HCT116 (cell line): ENCODE measurements around the gene DDB1. TPM values are rescaled to one million over a fixed set of nuclear protein-coding genes. Genes with fewer than 3 reads are reported as not detected.

Source experiments
- ATAC-seq: fragments of 200-7000 bp; cut with Tn5 transposase; 2 replicates; pipeline ENCODE4 v1.9.1; 2020; ENCODE audit warnings: mild to moderate bottlenecking, moderate library complexity
- BruUV-seq: library from RNA; stranded (reverse); fragments of 400-500 nt; replicated peaks from 2 replicates; lab custom pipeline; 2021; lab: Mats Ljungman, UMichigan
- CTCF ChIA-PET: fragments of 300-600 bp; sonication (Branson Sonifier 250); formaldehyde crosslinking; loops from one replicate; lab custom pipeline; 2021; ENCODE audit warnings: antibody characterized with exemption; lab: Charles Lee
- POLR2A ChIA-PET: fragments of 300-600, 350-600 bp; sonication (Branson Sonifier 250); formaldehyde crosslinking; loops from one replicate; lab custom pipeline; 2021; ENCODE audit warnings: antibody characterized with exemption; lab: Charles Lee
- RAD21 ChIA-PET, 2 experiments: fragments of 300-600 bp; sonication (Branson Sonifier 250); formaldehyde crosslinking; loops; one replicate each; lab custom pipeline; 2023; ENCODE audit warnings: low total read pairs in 2 of 2; ENCODE audit not compliant: uncharacterized antibody in 2 of 2, unreplicated experiment in 2 of 2, low non-redundant PET in 1 of 2; lab: Charles Lee
- DNase-seq: peaks from one replicate; pipeline ENCODE4 v3.0.0-alpha.2; 2010; ENCODE audit warnings: low read depth, low spot score
- H2AFZ ChIP-seq: fragments of 200-600 bp; shearing (Covaris generic), sonication (generic); 2 replicates; pipeline ENCODE4 v1.6.1; 2017; ENCODE audit warnings: low read depth, mixed run types, mixed read lengths, antibody characterized with exemption, low read length; ENCODE audit not compliant: poor library complexity, severe bottlenecking
- H3K27ac ChIP-seq: 2 replicates; pipeline ENCODE4 v1.5.1; 2012; ENCODE audit warnings: low read depth, low read length
- H3K27me3 ChIP-seq: fragments of 200-600 bp; sonication (generic); 2 replicates; pipeline ENCODE4 v1.6.1; 2016; ENCODE audit warnings: mixed run types, low read length, mixed read lengths; ENCODE audit not compliant: insufficient read depth
- H3K36me3 ChIP-seq, 2 experiments: fragments of 200-500 bp in 1 of 2; fragments of 200-600 bp in 1 of 2; sonication (Bioruptor generic) in 1 of 2; sonication (generic) in 1 of 2; 2 replicates each; pipeline versions ENCODE4 v1.5.1 to v1.6.1; 2014 to 2016; ENCODE audit warnings: low read length in 2 of 2, inconsistent platforms in 1 of 2, mixed read lengths in 1 of 2, mixed run types in 1 of 2; ENCODE audit not compliant: insufficient read depth in 2 of 2, control insufficient read depth in 1 of 2
- H3K4me1 ChIP-seq, 2 experiments: fragments of 200-600 bp in 1 of 2; sonication (generic) in 1 of 2; 2 replicates each; pipeline versions ENCODE4 v1.5.1 to v1.6.1; 2012 to 2017; ENCODE audit warnings: low read length in 2 of 2, inconsistent platforms in 1 of 2, mild to moderate bottlenecking in 1 of 2, mixed read lengths in 1 of 2, mixed run types in 1 of 2, moderate library complexity in 1 of 2; ENCODE audit not compliant: insufficient read depth in 2 of 2, control insufficient read depth in 1 of 2
- H3K4me2 ChIP-seq: fragments of 200-600 bp; sonication (generic); 2 replicates; pipeline ENCODE4 v1.6.1; 2017; ENCODE audit warnings: mixed run types, low read length, mixed read lengths
- H3K4me3 ChIP-seq, 2 experiments: fragments of 200-600 bp in 1 of 2; sonication (generic) in 1 of 2; replicated peaks in 1 of 2; 2 replicates each; pipeline ENCODE4 v1.5.1; 2011 to 2016; ENCODE audit warnings: low read length in 2 of 2, control low read depth in 1 of 2, low read depth in 1 of 2, mild to moderate bottlenecking in 1 of 2, mixed read lengths in 1 of 2, mixed run types in 1 of 2
- H3K79me2 ChIP-seq: fragments of 200-600 bp; sonication (generic); 2 replicates; pipeline ENCODE4 v1.6.1; 2017; ENCODE audit warnings: mild to moderate bottlenecking, mixed run types, low read length, moderate library complexity, mixed read lengths; ENCODE audit not compliant: insufficient read depth
- H3K9ac ChIP-seq: fragments of 200-600 bp; sonication (generic); 2 replicates; pipeline ENCODE4 v1.6.1; 2016; ENCODE audit warnings: low read length, mixed read lengths
- H3K9me2 ChIP-seq: fragments of 200-600 bp; sonication (generic), shearing (Covaris generic); 2 replicates; pipeline ENCODE4 v1.6.1; 2017; ENCODE audit warnings: mixed run types, mild to moderate bottlenecking, moderate library complexity; ENCODE audit not compliant: insufficient read depth
- H3K9me3 ChIP-seq, 2 experiments: fragments of 200-500 bp in 1 of 2; fragments of 200-600 bp in 1 of 2; sonication (Bioruptor generic) in 1 of 2; sonication (generic) in 1 of 2; 2 replicates each; pipeline ENCODE4 v1.6.1; 2014 to 2017; ENCODE audit warnings: low read length in 2 of 2, mixed read lengths in 2 of 2, inconsistent platforms in 1 of 2, low read depth in 1 of 2, mild to moderate bottlenecking in 1 of 2, mixed run types in 1 of 2, moderate library complexity in 1 of 2; ENCODE audit not compliant: control insufficient read depth in 1 of 2, insufficient read depth in 1 of 2
- H4K20me1 ChIP-seq: fragments of 200-600 bp; sonication (generic), shearing (Covaris generic); 2 replicates; pipeline ENCODE4 v1.6.1; 2017; ENCODE audit warnings: mixed run types, mild to moderate bottlenecking, moderate library complexity; ENCODE audit not compliant: insufficient read depth
- CBX3 ChIP-seq: IDR thresholded peaks from 2 replicates; pipeline ENCODE4 v1.6.1; 2012; ENCODE audit warnings: low read depth
- EZH2phosphoT487 ChIP-seq: fragments of 200-600 bp; IDR thresholded peaks from 2 replicates; pipeline ENCODE4 v1.6.1; 2018; ENCODE audit warnings: antibody characterized with exemption, borderline replicate concordance
- FOSL1 ChIP-seq: IDR thresholded peaks from 2 replicates; pipeline ENCODE4 v1.6.1; 2012; ENCODE audit warnings: low read depth
- POLR2A ChIP-seq: IDR thresholded peaks from 2 replicates; pipeline ENCODE4 v1.7.0; 2011; ENCODE audit warnings: borderline replicate concordance; ENCODE audit not compliant: insufficient read depth, insufficient read length; ENCODE audit errors: extremely low read depth
- POLR2AphosphoS5 ChIP-seq: IDR thresholded peaks from 2 replicates; pipeline ENCODE4 v1.6.1; 2011; ENCODE audit warnings: mild to moderate bottlenecking, low read depth, low read length, moderate library complexity
- SP1 ChIP-seq: IDR thresholded peaks from 2 replicates; pipeline ENCODE4 v1.6.1; 2012; ENCODE audit warnings: low read depth
- TCF7L2 ChIP-seq: IDR thresholded peaks from 2 replicates; pipeline ENCODE4 v1.7.0; 2011; ENCODE audit warnings: borderline replicate concordance, inconsistent platforms; ENCODE audit not compliant: insufficient read depth, insufficient read length; ENCODE audit errors: extremely low read depth
- YY1 ChIP-seq: IDR thresholded peaks from 2 replicates; pipeline ENCODE4 v1.6.1; 2011; ENCODE audit warnings: low read length, low read depth, moderate library complexity, mild to moderate bottlenecking; ENCODE audit not compliant: insufficient replicate concordance; ENCODE audit errors: extremely low read depth
- ZNF274 ChIP-seq: fragments of 200-500 bp; sonication (Bioruptor generic); IDR thresholded peaks from 2 replicates; pipeline ENCODE4 v1.6.1; 2014; ENCODE audit warnings: mild to moderate bottlenecking, low read depth, low read length, inconsistent platforms
- intact Hi-C: fragments of 100-400 bp; cut with micrococcal nuclease; formaldehyde crosslinking; loops from 2 replicates; pipeline ENCODE4 v1.10.0; 2022
- total RNA-seq: library from RNA; stranded (reverse); gene quantifications from one replicate; pipeline ENCODE4 v1.2.1, GENCODE V29; 2021; ENCODE audit not compliant: unreplicated experiment
- TF ChIP-seq, protein P1 (sequence below): IDR thresholded peaks from 2 replicates; pipeline ENCODE4 v1.6.1; 2012
- TF ChIP-seq, protein P2 (sequence below): IDR thresholded peaks from 2 replicates; pipeline ENCODE4 v1.6.1; 2012
- TF ChIP-seq, protein P3 (sequence below), 3 experiments: fragments of 200-600 bp in 1 of 3; sonication (generic) in 1 of 3; IDR thresholded peaks in 2 of 3; conservative IDR thresholded peaks in 1 of 3; 2 replicates each; pipeline ENCODE4 v1.5.1; 2012 to 2017; ENCODE audit warnings: low read depth in 2 of 3, low read length in 2 of 3, antibody characterized with exemption in 1 of 3, borderline replicate concordance in 1 of 3, control low read depth in 1 of 3, mild to moderate bottlenecking in 1 of 3, mixed read lengths in 1 of 3, mixed run types in 1 of 3, moderate library complexity in 1 of 3; ENCODE audit not compliant: insufficient read depth in 1 of 3
- TF ChIP-seq, protein P4 (sequence below): IDR thresholded peaks from 2 replicates; pipeline ENCODE4 v1.6.1; 2011; ENCODE audit warnings: mild to moderate bottlenecking, low read length, moderate library complexity; ENCODE audit not compliant: insufficient replicate concordance; ENCODE audit errors: extremely low read depth
- TF ChIP-seq, protein P5 (sequence below): IDR thresholded peaks from 2 replicates; pipeline ENCODE4 v1.6.1; 2012; ENCODE audit warnings: low read depth

DDB1 gene
- total RNA-seq, 1 experiment from 2014 or later: 269 TPM

DNA sequence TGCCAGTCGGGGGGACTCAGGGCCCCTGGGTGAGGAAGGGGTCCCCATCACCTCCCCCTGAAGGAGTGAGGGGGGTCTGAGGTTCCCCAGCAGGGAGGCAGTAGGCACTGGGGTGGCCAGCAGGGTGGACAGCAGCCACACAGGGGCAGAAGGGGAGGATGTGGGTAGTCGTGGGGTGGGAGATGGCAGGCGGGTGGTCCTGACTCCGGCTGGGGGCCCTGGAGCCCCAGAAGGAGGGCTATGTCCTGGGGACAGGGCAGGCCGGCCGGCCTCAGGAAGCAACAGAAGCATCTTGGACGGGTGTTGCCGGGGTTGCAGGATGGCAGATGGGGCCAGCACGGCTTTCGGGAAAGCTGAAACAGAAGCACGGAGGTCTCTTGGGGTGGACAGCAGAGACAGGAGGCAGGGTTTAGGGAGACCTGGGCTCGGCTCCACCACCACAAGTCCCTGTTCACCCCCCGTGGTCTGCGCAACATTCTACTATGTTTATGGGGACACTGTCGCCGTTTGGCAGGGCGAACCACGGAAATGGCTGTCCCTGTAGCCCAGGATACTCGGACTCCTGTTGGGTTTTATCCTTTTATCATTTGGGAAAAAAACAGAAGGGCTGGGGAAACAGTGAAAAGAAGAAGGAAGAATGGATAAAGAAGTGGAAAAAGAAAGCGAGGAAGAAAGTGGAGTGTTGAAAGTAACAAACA, 51.9 kb downstream of the DDB1 start:
- intact Hi-C loops: no loop called here
- Histone ChIP-seq H3K27ac (no peak overlapping the region), H3K27me3 (no peaks in the 10 kb centered on the region), H3K4me2 (0 out of 2 replicates have a peak overlapping the region, but pooled peaks have one; percentile 12), H3K36me3 (no peaks in the 10 kb centered on the region), H3K79me2 (no peaks in the 10 kb centered on the region), H3K9me3 (no peaks in the 10 kb centered on the region), H4K20me1 (no peaks in the 10 kb centered on the region), H3K4me1 (peaks cover 0 to 7% of the 10 kb centered on the region in 2 experiments; a peak in 2 of 4 replicates), H2AFZ (no peak overlapping the region), H3K4me3 (no peak overlapping the region), H3K9ac (no peak overlapping the region), H3K9me2 (no peaks in the 10 kb centered on the region)
- ChIA-PET POLR2A (no interaction called here), RAD21 (no interaction called here), CTCF (interaction anchor here (0.7 to 1.6 kb wide), 2 partner anchors 55 to 165 kb away, joined by 3 to 4 read pairs; no protein-coding TSS in a partner anchor)
- ATAC-seq (0 out of 2 replicates have a peak, but pooled peaks have one; percentile 10), DNase-seq (no peak)
- BruUV-seq: no TSS peak
- TF ChIP-seq FOSL1: no peak
- TF ChIP-seq POLR2A: no peak
- TF ChIP-seq, protein P1, sequence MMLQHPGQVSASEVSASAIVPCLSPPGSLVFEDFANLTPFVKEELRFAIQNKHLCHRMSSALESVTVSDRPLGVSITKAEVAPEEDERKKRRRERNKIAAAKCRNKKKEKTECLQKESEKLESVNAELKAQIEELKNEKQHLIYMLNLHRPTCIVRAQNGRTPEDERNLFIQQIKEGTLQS: no peak
- TF ChIP-seq ZNF274: no peak
- TF ChIP-seq CBX3: no peak
- TF ChIP-seq, protein P2, sequence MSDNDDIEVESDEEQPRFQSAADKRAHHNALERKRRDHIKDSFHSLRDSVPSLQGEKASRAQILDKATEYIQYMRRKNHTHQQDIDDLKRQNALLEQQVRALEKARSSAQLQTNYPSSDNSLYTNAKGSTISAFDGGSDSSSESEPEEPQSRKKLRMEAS: no peak
- TF ChIP-seq, protein P3, sequence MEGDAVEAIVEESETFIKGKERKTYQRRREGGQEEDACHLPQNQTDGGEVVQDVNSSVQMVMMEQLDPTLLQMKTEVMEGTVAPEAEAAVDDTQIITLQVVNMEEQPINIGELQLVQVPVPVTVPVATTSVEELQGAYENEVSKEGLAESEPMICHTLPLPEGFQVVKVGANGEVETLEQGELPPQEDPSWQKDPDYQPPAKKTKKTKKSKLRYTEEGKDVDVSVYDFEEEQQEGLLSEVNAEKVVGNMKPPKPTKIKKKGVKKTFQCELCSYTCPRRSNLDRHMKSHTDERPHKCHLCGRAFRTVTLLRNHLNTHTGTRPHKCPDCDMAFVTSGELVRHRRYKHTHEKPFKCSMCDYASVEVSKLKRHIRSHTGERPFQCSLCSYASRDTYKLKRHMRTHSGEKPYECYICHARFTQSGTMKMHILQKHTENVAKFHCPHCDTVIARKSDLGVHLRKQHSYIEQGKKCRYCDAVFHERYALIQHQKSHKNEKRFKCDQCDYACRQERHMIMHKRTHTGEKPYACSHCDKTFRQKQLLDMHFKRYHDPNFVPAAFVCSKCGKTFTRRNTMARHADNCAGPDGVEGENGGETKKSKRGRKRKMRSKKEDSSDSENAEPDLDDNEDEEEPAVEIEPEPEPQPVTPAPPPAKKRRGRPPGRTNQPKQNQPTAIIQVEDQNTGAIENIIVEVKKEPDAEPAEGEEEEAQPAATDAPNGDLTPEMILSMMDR (IDR thresholded peaks at IDR 0.05 in 2 of 3, conservative IDR thresholded peaks at IDR 0.05 in 1 of 3; ENCODE audit: borderline replicate concordance in 1 of 3, insufficient read depth in 1 of 3, low read depth in 2 of 3, low read length in 2 of 3): no peak
- no peak for TF ChIP-seq SP1
- no peak for TF ChIP-seq TCF7L2
- TF ChIP-seq YY1: no peak
- TF ChIP-seq, protein P4, sequence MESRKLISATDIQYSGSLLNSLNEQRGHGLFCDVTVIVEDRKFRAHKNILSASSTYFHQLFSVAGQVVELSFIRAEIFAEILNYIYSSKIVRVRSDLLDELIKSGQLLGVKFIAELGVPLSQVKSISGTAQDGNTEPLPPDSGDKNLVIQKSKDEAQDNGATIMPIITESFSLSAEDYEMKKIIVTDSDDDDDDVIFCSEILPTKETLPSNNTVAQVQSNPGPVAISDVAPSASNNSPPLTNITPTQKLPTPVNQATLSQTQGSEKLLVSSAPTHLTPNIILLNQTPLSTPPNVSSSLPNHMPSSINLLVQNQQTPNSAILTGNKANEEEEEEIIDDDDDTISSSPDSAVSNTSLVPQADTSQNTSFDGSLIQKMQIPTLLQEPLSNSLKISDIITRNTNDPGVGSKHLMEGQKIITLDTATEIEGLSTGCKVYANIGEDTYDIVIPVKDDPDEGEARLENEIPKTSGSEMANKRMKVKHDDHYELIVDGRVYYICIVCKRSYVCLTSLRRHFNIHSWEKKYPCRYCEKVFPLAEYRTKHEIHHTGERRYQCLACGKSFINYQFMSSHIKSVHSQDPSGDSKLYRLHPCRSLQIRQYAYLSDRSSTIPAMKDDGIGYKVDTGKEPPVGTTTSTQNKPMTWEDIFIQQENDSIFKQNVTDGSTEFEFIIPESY: no peak
- TF ChIP-seq, protein P5, sequence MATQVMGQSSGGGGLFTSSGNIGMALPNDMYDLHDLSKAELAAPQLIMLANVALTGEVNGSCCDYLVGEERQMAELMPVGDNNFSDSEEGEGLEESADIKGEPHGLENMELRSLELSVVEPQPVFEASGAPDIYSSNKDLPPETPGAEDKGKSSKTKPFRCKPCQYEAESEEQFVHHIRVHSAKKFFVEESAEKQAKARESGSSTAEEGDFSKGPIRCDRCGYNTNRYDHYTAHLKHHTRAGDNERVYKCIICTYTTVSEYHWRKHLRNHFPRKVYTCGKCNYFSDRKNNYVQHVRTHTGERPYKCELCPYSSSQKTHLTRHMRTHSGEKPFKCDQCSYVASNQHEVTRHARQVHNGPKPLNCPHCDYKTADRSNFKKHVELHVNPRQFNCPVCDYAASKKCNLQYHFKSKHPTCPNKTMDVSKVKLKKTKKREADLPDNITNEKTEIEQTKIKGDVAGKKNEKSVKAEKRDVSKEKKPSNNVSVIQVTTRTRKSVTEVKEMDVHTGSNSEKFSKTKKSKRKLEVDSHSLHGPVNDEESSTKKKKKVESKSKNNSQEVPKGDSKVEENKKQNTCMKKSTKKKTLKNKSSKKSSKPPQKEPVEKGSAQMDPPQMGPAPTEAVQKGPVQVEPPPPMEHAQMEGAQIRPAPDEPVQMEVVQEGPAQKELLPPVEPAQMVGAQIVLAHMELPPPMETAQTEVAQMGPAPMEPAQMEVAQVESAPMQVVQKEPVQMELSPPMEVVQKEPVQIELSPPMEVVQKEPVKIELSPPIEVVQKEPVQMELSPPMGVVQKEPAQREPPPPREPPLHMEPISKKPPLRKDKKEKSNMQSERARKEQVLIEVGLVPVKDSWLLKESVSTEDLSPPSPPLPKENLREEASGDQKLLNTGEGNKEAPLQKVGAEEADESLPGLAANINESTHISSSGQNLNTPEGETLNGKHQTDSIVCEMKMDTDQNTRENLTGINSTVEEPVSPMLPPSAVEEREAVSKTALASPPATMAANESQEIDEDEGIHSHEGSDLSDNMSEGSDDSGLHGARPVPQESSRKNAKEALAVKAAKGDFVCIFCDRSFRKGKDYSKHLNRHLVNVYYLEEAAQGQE: no peak
- no peak for TF ChIP-seq EZH2phosphoT487
- TF ChIP-seq POLR2AphosphoS5: no peak
